Measurements from ENCODE around the gene DNAH8. TPM values are rescaled to one million over a fixed set of nuclear protein-coding genes. Genes with fewer than 3 reads are reported as not detected.

The DNAH8 gene
- total RNA-seq, 1 experiment from 2014 or later, result not detected

- H3K9me3 ChIP-seq (ENCODE audit: control insufficient read depth in 1 of 2, insufficient read depth in 1 of 2, low read depth in 1 of 2, low read length in 2 of 2), result no peaks in the 10 kb centered on the region
- H3K9ac ChIP-seq (ENCODE audit: low read length), result no peak overlapping the region
- no peak for TF ChIP-seq ZNF274 (IDR thresholded peaks at IDR 0.05; ENCODE audit: low read depth, low read length)
- TF ChIP-seq, protein P1, sequence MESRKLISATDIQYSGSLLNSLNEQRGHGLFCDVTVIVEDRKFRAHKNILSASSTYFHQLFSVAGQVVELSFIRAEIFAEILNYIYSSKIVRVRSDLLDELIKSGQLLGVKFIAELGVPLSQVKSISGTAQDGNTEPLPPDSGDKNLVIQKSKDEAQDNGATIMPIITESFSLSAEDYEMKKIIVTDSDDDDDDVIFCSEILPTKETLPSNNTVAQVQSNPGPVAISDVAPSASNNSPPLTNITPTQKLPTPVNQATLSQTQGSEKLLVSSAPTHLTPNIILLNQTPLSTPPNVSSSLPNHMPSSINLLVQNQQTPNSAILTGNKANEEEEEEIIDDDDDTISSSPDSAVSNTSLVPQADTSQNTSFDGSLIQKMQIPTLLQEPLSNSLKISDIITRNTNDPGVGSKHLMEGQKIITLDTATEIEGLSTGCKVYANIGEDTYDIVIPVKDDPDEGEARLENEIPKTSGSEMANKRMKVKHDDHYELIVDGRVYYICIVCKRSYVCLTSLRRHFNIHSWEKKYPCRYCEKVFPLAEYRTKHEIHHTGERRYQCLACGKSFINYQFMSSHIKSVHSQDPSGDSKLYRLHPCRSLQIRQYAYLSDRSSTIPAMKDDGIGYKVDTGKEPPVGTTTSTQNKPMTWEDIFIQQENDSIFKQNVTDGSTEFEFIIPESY (IDR thresholded peaks at IDR 0.05; ENCODE audit: extremely low read depth, insufficient replicate concordance, low read length), result no peak
- no peak for TF ChIP-seq SIN3A (IDR thresholded peaks at IDR 0.05; ENCODE audit: low read depth)
- TF ChIP-seq, protein P2, sequence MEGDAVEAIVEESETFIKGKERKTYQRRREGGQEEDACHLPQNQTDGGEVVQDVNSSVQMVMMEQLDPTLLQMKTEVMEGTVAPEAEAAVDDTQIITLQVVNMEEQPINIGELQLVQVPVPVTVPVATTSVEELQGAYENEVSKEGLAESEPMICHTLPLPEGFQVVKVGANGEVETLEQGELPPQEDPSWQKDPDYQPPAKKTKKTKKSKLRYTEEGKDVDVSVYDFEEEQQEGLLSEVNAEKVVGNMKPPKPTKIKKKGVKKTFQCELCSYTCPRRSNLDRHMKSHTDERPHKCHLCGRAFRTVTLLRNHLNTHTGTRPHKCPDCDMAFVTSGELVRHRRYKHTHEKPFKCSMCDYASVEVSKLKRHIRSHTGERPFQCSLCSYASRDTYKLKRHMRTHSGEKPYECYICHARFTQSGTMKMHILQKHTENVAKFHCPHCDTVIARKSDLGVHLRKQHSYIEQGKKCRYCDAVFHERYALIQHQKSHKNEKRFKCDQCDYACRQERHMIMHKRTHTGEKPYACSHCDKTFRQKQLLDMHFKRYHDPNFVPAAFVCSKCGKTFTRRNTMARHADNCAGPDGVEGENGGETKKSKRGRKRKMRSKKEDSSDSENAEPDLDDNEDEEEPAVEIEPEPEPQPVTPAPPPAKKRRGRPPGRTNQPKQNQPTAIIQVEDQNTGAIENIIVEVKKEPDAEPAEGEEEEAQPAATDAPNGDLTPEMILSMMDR (IDR thresholded peaks at IDR 0.05 in 2 of 3, conservative IDR thresholded peaks at IDR 0.05 in 1 of 3; ENCODE audit: borderline replicate concordance in 1 of 3, insufficient read depth in 1 of 3, low read depth in 2 of 3, low read length in 2 of 3), result no peak
- TF ChIP-seq EZH2phosphoT487 (IDR thresholded peaks at IDR 0.05; ENCODE audit: borderline replicate concordance), result no peak
- TF ChIP-seq SP1 (IDR thresholded peaks at IDR 0.05; ENCODE audit: low read depth), result no peak
- TF ChIP-seq, protein P3, sequence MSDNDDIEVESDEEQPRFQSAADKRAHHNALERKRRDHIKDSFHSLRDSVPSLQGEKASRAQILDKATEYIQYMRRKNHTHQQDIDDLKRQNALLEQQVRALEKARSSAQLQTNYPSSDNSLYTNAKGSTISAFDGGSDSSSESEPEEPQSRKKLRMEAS (IDR thresholded peaks at IDR 0.05), result no peak
- no peak for TF ChIP-seq RAD21 (IDR thresholded peaks at IDR 0.05; ENCODE audit: low read depth)
- TF ChIP-seq POLR2A (IDR thresholded peaks at IDR 0.05; ENCODE audit: borderline replicate concordance, extremely low read depth, insufficient read depth, insufficient read length), result no peak
- TF ChIP-seq YY1 (IDR thresholded peaks at IDR 0.05; ENCODE audit: extremely low read depth, insufficient replicate concordance, low read depth, low read length), result no peak
- TF ChIP-seq, protein P4, sequence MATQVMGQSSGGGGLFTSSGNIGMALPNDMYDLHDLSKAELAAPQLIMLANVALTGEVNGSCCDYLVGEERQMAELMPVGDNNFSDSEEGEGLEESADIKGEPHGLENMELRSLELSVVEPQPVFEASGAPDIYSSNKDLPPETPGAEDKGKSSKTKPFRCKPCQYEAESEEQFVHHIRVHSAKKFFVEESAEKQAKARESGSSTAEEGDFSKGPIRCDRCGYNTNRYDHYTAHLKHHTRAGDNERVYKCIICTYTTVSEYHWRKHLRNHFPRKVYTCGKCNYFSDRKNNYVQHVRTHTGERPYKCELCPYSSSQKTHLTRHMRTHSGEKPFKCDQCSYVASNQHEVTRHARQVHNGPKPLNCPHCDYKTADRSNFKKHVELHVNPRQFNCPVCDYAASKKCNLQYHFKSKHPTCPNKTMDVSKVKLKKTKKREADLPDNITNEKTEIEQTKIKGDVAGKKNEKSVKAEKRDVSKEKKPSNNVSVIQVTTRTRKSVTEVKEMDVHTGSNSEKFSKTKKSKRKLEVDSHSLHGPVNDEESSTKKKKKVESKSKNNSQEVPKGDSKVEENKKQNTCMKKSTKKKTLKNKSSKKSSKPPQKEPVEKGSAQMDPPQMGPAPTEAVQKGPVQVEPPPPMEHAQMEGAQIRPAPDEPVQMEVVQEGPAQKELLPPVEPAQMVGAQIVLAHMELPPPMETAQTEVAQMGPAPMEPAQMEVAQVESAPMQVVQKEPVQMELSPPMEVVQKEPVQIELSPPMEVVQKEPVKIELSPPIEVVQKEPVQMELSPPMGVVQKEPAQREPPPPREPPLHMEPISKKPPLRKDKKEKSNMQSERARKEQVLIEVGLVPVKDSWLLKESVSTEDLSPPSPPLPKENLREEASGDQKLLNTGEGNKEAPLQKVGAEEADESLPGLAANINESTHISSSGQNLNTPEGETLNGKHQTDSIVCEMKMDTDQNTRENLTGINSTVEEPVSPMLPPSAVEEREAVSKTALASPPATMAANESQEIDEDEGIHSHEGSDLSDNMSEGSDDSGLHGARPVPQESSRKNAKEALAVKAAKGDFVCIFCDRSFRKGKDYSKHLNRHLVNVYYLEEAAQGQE (IDR thresholded peaks at IDR 0.05; ENCODE audit: low read depth), result no peak
- POLR2A ChIA-PET, result no interaction called here
- H3K27ac ChIP-seq (ENCODE audit: low read depth, low read length), result no peak overlapping the region
- no peaks in the 10 kb centered on the region for H3K9me2 ChIP-seq (ENCODE audit: insufficient read depth)
- H4K20me1 ChIP-seq (ENCODE audit: insufficient read depth), result no peaks in the 10 kb centered on the region
- H3K27me3 ChIP-seq (ENCODE audit: insufficient read depth, low read length), result peaks cover 34% of the 10 kb centered on the region
- H3K4me1 ChIP-seq (ENCODE audit: control insufficient read depth in 1 of 2, insufficient read depth in 2 of 2, low read length in 2 of 2), result no peaks in the 10 kb centered on the region
- no peaks in the 10 kb centered on the region for H3K79me2 ChIP-seq (ENCODE audit: insufficient read depth, low read length)
- no peak overlapping the region for H3K4me2 ChIP-seq (ENCODE audit: low read length)
- CTCF ChIA-PET, result no interaction called here
- no peak overlapping the region for H2AFZ ChIP-seq (ENCODE audit: low read depth, low read length, poor library complexity, severe bottlenecking)
- no TSS peak for BruUV-seq (replicated peaks)
- intact Hi-C loops (cut with micrococcal nuclease), result no loop called here
- DNase-seq (ENCODE audit: low read depth, low spot score), result no peak
- RAD21 ChIA-PET (ENCODE audit: low non-redundant PET in 1 of 2, low total read pairs in 2 of 2, uncharacterized antibody in 2 of 2, unreplicated experiment in 2 of 2), result no interaction called here
- no peak for ATAC-seq
- H3K36me3 ChIP-seq (ENCODE audit: control insufficient read depth in 1 of 2, insufficient read depth in 2 of 2, low read length in 2 of 2), result no peaks in the 10 kb centered on the region
- no peak overlapping the region for H3K4me3 ChIP-seq (replicated peaks in 1 of 2; ENCODE audit: low read depth in 1 of 2, low read length in 2 of 2)
These were observed 222.9 kb downstream of the DNAH8 start for GRCh38 chr6:38937839-38938613.
